Cardiac fibroblast (primary cell): ENCODE results near the gene IL1F10.

ENCODE experiments used
- DNase-seq, 2 donors: peaks; one replicate each; pipeline versions ENCODE4 v3.0.0 to v3.0.0-alpha.2; 2010; ENCODE audit warnings: low read depth in 2 of 2
- H3K4me3 ChIP-seq, 2 donors: replicated peaks in 1 of 2; 1 replicate in 1 of 2; 2 replicates in 1 of 2; pipeline ENCODE4 v1.5.1; 2011; ENCODE audit warnings: low read depth in 2 of 2, low read length in 2 of 2, mild to moderate bottlenecking in 2 of 2, moderate library complexity in 1 of 2
- CTCF ChIP-seq: IDR thresholded peaks from one replicate; pipeline ENCODE4 v1.5.1; 2011; ENCODE audit warnings: low read depth, mild to moderate bottlenecking, low read length, inconsistent platforms

The IL1F10 gene

DNA sequence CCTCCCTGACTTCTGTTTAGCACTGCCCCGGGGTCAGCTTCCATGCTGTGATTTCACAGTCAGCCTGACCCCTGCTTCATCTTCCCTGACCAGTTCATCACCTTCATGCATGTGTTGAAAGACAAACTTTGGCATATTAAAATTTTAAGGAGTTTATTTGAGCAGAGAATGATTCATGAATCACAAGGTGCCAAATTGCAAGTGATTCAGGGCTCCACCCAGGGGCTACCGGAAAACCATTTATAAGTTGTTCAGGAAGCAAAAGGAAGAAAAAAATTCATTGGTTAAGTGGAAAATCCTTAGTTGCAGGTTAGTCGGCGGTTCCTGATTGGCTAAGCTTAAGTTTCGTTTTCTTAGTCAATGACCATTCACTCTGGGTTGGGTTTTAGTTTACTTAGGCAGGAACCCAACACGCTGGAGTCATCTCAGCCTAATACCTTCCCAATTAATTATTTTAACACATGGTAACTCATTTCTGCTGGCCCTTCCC lies 10.6 kb downstream of the IL1F10 start:
- no peak for TF ChIP-seq CTCF
- no peak overlapping the region for H3K4me3 ChIP-seq
- DNase-seq = peak; percentile 9 to 38

- H3K4me3 ChIP-seq = no peak overlapping the region
- DNase-seq = no peak
- no peak for TF ChIP-seq CTCF
Measured at GRCh38 chr2:113079131-113079530, 11.4 kb downstream of the IL1F10 start.

- peak; percentile 28 to 31 for DNase-seq
- H3K4me3 ChIP-seq = no peak overlapping the region
- peak; percentile 78 for TF ChIP-seq CTCF
Measured at GRCh38 chr2:113080134-113080533, 12.4 kb downstream of the IL1F10 start.

DNA sequence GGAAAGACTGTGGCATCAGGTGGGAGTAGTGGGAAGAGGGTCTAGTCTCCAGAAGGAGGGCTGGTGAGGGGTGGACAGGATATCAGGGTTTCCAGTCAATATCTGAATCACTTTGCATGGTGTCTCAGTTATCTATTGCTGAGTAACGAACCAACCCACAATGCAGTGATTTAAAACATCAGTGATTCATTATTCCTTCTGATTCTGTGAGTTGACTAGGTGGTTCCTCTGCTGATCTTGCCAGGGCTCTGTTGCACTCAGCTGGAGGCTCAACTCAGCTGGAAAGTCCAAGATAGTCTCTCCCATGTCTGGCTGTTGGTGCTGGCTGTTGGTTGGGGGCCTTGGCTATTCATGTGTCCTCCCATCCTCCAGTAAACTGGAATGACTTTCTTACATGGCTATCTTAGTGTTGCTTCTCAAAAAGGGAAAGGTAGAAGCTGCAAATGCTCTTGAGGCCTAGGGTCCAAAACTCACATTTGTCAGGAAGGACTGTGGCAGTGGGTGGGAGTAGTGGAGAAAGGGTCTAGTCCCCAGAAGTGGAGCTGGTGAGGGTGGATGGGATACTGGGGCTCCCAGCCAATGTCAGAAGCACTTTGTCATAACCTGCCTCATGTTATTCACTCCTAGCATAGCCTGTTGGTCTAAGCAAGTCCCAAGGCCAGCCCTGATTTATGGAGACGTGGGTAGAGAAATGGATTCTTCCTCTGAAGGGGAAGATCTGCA lies 13.9 kb downstream of the IL1F10 start:
- H3K4me3 ChIP-seq = no peak overlapping the region
- DNase-seq = no peak
- no peak for TF ChIP-seq CTCF

GRCh38 chr2:113083296-113083695 lies 15.5 kb downstream of the IL1F10 start:
- DNase-seq = no peak
- no peak for TF ChIP-seq CTCF
- no peak overlapping the region for H3K4me3 ChIP-seq

DNA sequence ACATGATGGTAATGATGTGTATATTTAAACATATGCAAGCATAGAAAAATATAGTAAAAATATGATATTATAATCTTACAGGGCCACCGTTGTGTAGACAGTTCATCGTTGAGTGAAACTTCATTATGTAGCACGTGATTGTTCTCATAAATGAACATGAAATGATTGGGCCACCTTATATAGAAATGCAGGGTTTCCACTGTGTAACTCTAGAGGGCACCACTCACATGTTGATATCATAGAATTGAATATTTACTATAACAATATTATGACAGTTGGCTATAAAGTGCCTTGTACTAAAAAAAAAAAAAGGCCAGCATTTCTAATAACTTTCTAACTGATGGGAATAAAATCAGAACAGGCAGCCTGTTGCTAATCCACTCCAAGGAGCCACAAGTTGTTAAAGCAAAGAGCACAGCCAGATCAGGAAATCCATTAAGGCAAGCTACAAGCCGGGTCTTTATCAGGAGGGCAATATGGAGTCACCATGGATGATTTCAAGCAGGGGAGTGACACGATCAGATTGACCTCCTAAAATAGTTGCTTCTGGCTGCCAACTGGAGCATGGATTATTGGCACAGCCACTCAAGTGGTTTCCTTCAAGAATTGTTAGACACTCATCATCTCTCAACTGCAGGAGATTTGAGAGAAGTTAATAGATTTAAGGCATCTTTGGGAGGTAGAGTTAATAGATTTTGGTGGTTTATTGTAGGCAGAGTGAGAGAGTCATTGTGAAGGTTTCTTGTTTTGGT lies 16.7 kb downstream of the IL1F10 start:
- DNase-seq = peak; percentile 18 to 22
- TF ChIP-seq CTCF = peak; percentile 47
- no peak overlapping the region for H3K4me3 ChIP-seq
